Lung (tissue), 12 donors: ENCODE data around the gene NTM. TPM values are rescaled to one million over a fixed set of nuclear protein-coding genes. Genes with fewer than 3 reads are reported as not detected.

Source experiments
- ATAC-seq: fragments of 200-7000 bp; cut with Tn5 transposase; one replicate; pipeline ENCODE4 v1.9.1; 2020; ENCODE audit warnings: moderate number of reproducible peaks; ENCODE audit not compliant: insufficient read depth, low FRiP score
- DNase-seq, 3 donors: peaks; one replicate each; pipeline ENCODE4 v3.0.0-alpha.2; 2013 to 2017
- H3K27ac ChIP-seq, 2 donors: one replicate each; pipeline ENCODE4 v1.5.1; 2013; ENCODE audit warnings: mild to moderate bottlenecking in 2 of 2, moderate library complexity in 2 of 2, control low read depth in 1 of 2, inconsistent platforms in 1 of 2, low read depth in 1 of 2, low read length in 1 of 2
- H3K27me3 ChIP-seq, 3 donors: one replicate each; pipeline ENCODE4 v1.5.1; 2013; ENCODE audit warnings: low read length in 2 of 3; ENCODE audit not compliant: control insufficient read depth in 3 of 3, insufficient read depth in 3 of 3
- H3K36me3 ChIP-seq, 4 donors: one replicate each; pipeline ENCODE4 v1.5.1; 2013; ENCODE audit warnings: low read length in 4 of 4, mild to moderate bottlenecking in 1 of 4, moderate library complexity in 1 of 4; ENCODE audit not compliant: control insufficient read depth in 4 of 4, insufficient read depth in 4 of 4
- H3K4me1 ChIP-seq, 5 donors: one replicate each; pipeline ENCODE4 v1.5.1; 2013; ENCODE audit warnings: low read length in 5 of 5, mild to moderate bottlenecking in 2 of 5, moderate library complexity in 1 of 5; ENCODE audit not compliant: control insufficient read depth in 5 of 5, insufficient read depth in 5 of 5
- H3K4me3 ChIP-seq: one replicate; pipeline ENCODE4 v1.5.1; 2013; ENCODE audit warnings: mild to moderate bottlenecking, control low read depth, moderate library complexity
- H3K9ac ChIP-seq, 2 donors: one replicate each; pipeline ENCODE4 v1.5.1; 2013; ENCODE audit warnings: low read length in 2 of 2, control low read depth in 1 of 2; ENCODE audit not compliant: insufficient read depth in 1 of 2
- H3K9me3 ChIP-seq, 4 donors: one replicate each; pipeline ENCODE4 v1.5.1; 2013; ENCODE audit warnings: low read length in 3 of 4, mild to moderate bottlenecking in 1 of 4, moderate library complexity in 1 of 4; ENCODE audit not compliant: control insufficient read depth in 4 of 4, insufficient read depth in 3 of 4
- CTCF ChIP-seq: IDR thresholded peaks from 2 replicates; pipeline ENCODE4 v1.5.1; 2012; ENCODE audit warnings: mild to moderate bottlenecking; ENCODE audit errors: control extremely low read depth, extremely low read depth
- WGBS, 2 donors: extraction: QIAGEN DNeasy Blood & Tissue Kit; methylation state at CpG; one replicate each; pipeline ENCODE4 v1.1.7; 2013; 5-methylcytosine and 5-hydroxymethylcytosine counted together
- polyA plus RNA-seq, 2 donors: library from polyadenylated mRNA; stranded (reverse); fragments of 200-250 nt; gene quantifications; one replicate each; pipeline ENCODE4 v1.2.1, GENCODE V29; 2013
- total RNA-seq, 2 donors: library from RNA; depleted of rRNA in 1 of 2; stranded (reverse); fragments of >200 nt in 1 of 2; gene quantifications; one replicate each; pipeline ENCODE4 v1.2.1, GENCODE V29; 2014 to 2021
- donor health status: control.
- donor health status: control.
- donor health status: Bipolar disorder and iron deficiency.
- donor health status: healthy.
- donor health status: DM: yes; HTN: yes; CAD: no.

The NTM gene
- total and polyA plus RNA-seq, 4 donors = 0.39 to 30.9 (median 7.2) TPM

- Histone ChIP-seq H3K27me3 (peaks cover 0 to 6% (median 0%) of the 10 kb centered on the region in 3 donors), H3K9ac (no peak overlapping the region), H3K4me3 (no peak overlapping the region), H3K4me1 (peaks cover 0 to 11% (median 3%) of the 10 kb centered on the region in 5 donors), H3K36me3 (no peaks in the 10 kb centered on the region), H3K9me3 (no peaks in the 10 kb centered on the region), H3K27ac (no peak overlapping the region)
- peak; percentile 31 to 78 (median 55) for DNase-seq
- ATAC-seq = no peak
- TF ChIP-seq CTCF = no peak
- WGBS, 2 donors = 35 to 52% methylated on average over 11 of the region's 11 CpGs
Observed at GRCh38 chr11:131430473-131431208, 60.2 kb downstream of the NTM start.

GRCh38 chr11:131441051-131441810, 70.8 kb downstream of the NTM start:
- Histone ChIP-seq H3K4me1 (no peaks in the 10 kb centered on the region), H3K9ac (no peak overlapping the region), H3K27me3 (no peaks in the 10 kb centered on the region), H3K4me3 (no peak overlapping the region), H3K9me3 (peaks cover 0 to 11% (median 0%) of the 10 kb centered on the region in 4 donors), H3K36me3 (no peaks in the 10 kb centered on the region), H3K27ac (no peak overlapping the region)
- DNase-seq = no peak
- no peak for ATAC-seq
- TF ChIP-seq CTCF = no peak
- WGBS, 2 donors = 76 to 81% methylated on average over 5 of the region's 5 CpGs

DNA sequence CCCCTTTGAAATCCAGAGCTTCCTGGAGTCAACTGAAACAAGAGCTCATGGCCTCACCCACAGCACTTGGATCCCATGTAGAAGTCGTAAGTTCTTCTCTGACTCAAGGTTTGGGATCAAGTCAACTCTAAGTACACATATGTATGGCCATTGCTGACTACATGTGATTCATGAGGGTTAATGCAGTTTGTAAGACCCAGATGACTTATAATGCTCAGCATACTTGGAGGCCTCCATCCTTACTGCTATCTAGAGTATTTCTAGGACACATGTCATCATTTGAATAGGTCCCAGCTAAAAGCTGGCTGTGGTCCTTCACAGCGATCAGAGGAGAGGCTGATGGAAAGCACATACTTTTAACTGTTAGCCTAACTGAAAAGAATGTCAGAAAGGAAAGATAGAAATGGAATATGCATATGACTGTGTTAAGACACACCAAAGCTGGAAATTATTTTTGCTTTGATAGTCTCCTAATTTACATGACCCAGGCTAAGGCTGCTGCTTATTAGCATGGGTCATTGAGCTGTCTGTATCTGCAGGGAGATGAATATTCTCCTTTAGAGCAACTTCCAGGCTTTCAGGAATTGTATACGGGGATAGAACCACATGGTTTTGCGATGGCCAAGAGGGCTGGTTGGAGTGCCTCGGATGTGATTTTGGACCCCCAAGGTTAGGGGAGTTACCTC, 76.3 kb downstream of the NTM start:
- no peak overlapping the region for H3K9ac ChIP-seq
- ATAC-seq = no peak
- H3K27ac ChIP-seq = no peak overlapping the region
- no peak for DNase-seq
- no peak for TF ChIP-seq CTCF
- peaks cover 0 to 2% (median 0%) of the 10 kb centered on the region in 3 donors for H3K27me3 ChIP-seq
- H3K9me3 ChIP-seq = peaks cover 0 to under 1% (median 0%) of the 10 kb centered on the region in 4 donors
- WGBS, 2 donors = 84 to 89% methylated on average over 5 of the region's 5 CpGs
- H3K4me3 ChIP-seq = no peak overlapping the region
- no peaks in the 10 kb centered on the region for H3K36me3 ChIP-seq
- H3K4me1 ChIP-seq = no peaks in the 10 kb centered on the region
